Measurements from ENCODE around the gene CEMIP.

GRCh38 chr15:80982205-80982604 lies 203.0 kb downstream of the CEMIP start:
- TF ChIP-seq NFE2L1 (CRISPR knock-in tag; IDR thresholded peaks at IDR 0.05; ENCODE audit: borderline replicate concordance) (no peak), TRAFD1 (CRISPR knock-in tag; IDR thresholded peaks at IDR 0.05; ENCODE audit: borderline replicate concordance) (no peak), XRCC5 (optimal IDR thresholded peaks at IDR 0.05; ENCODE audit: low read length) (no peak), CEBPB (IDR thresholded peaks at IDR 0.05; ENCODE audit: borderline replicate concordance, low read depth, low read length) (no peak), MBD4 (IDR thresholded peaks at IDR 0.05; ENCODE audit: borderline replicate concordance, low read length) (no peak), ZKSCAN5 (CRISPR knock-in tag; IDR thresholded peaks at IDR 0.05) (no peak), ZNF121 (CRISPR knock-in tag; IDR thresholded peaks at IDR 0.05) (no peak), SMAD3 (CRISPR knock-in tag; IDR thresholded peaks at IDR 0.05) (no peak)
